PFSK-1 (cell line): ENCODE measurements around the gene UACA.

Source experiments
- FOXP2 ChIP-seq: optimal IDR thresholded peaks from 2 replicates; pipeline ENCODE3; 2011; ENCODE audit warnings: borderline replicate concordance, control low read depth, inconsistent platforms; ENCODE audit not compliant: insufficient read depth; ENCODE audit errors: extremely low read length, extremely low read depth
- POLR2AphosphoS5 ChIP-seq: IDR thresholded peaks from 2 replicates; pipeline ENCODE4 v1.6.1; 2012; ENCODE audit warnings: low read depth, mild to moderate bottlenecking, control low read depth, low read length, moderate library complexity
- SIN3A ChIP-seq: IDR thresholded peaks from 2 replicates; pipeline ENCODE4 v1.6.1; 2012; ENCODE audit warnings: mild to moderate bottlenecking, low read length, moderate library complexity, borderline replicate concordance; ENCODE audit not compliant: insufficient read depth
- TAF1 ChIP-seq: IDR thresholded peaks from 2 replicates; pipeline ENCODE4 v1.6.1; 2012; ENCODE audit warnings: low read length, control low read depth, borderline replicate concordance; ENCODE audit not compliant: insufficient read depth
- TF ChIP-seq, protein P1 (sequence below), 2 experiments: IDR thresholded peaks; 2 replicates each; pipeline versions ENCODE4 v1.6.1 to v1.8.0; 2011 to 2012; ENCODE audit warnings: low read depth in 2 of 2, low read length in 2 of 2, control low read depth in 1 of 2, inconsistent platforms in 1 of 2, mild to moderate bottlenecking in 1 of 2, moderate library complexity in 1 of 2; ENCODE audit not compliant: insufficient read depth in 1 of 2

- TF ChIP-seq POLR2AphosphoS5 (no peak), TAF1 (no peak), FOXP2 (no peak), SIN3A (no peak)
- TF ChIP-seq, protein P1, sequence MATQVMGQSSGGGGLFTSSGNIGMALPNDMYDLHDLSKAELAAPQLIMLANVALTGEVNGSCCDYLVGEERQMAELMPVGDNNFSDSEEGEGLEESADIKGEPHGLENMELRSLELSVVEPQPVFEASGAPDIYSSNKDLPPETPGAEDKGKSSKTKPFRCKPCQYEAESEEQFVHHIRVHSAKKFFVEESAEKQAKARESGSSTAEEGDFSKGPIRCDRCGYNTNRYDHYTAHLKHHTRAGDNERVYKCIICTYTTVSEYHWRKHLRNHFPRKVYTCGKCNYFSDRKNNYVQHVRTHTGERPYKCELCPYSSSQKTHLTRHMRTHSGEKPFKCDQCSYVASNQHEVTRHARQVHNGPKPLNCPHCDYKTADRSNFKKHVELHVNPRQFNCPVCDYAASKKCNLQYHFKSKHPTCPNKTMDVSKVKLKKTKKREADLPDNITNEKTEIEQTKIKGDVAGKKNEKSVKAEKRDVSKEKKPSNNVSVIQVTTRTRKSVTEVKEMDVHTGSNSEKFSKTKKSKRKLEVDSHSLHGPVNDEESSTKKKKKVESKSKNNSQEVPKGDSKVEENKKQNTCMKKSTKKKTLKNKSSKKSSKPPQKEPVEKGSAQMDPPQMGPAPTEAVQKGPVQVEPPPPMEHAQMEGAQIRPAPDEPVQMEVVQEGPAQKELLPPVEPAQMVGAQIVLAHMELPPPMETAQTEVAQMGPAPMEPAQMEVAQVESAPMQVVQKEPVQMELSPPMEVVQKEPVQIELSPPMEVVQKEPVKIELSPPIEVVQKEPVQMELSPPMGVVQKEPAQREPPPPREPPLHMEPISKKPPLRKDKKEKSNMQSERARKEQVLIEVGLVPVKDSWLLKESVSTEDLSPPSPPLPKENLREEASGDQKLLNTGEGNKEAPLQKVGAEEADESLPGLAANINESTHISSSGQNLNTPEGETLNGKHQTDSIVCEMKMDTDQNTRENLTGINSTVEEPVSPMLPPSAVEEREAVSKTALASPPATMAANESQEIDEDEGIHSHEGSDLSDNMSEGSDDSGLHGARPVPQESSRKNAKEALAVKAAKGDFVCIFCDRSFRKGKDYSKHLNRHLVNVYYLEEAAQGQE (IDR thresholded peaks at IDR 0.05; ENCODE audit: insufficient read depth in 1 of 2, low read depth in 2 of 2, low read length in 2 of 2) = no peak
Observed at GRCh38 chr15:70791259-70791658, 27.9 kb upstream of the UACA start.
